Gastroesophageal sphincter (tissue), 3 donors: Measurements from ENCODE around the gene APCDD1L.

Experiments used
- EP300 ChIP-seq: sonication (generic); formaldehyde crosslinking; IDR thresholded peaks from one replicate; pipeline ENCODE4 v1.6.1; 2017; ENCODE audit warnings: antibody characterized with exemption, mild to moderate bottlenecking
- POLR2A ChIP-seq, 2 donors: fragments of 450-650 bp; IDR thresholded peaks; one replicate each; pipeline ENCODE4 v1.6.1; 2017; ENCODE audit warnings: antibody characterized with exemption in 2 of 2, mild to moderate bottlenecking in 2 of 2, moderate library complexity in 1 of 2
- POLR2AphosphoS5 ChIP-seq: sonication (generic); formaldehyde crosslinking; IDR thresholded peaks from one replicate; pipeline ENCODE4 v1.6.1; 2017; ENCODE audit warnings: antibody characterized with exemption
- TF ChIP-seq, protein P1 (sequence below), 4 experiments: fragments of 200-600 bp in 2 of 4; fragments of 450-650 bp in 2 of 4; sonication (generic) in 1 of 4; IDR thresholded peaks; one replicate each; pipeline ENCODE4 v1.5.1; 2017 to 2019; ENCODE audit warnings: antibody characterized with exemption in 4 of 4, mild to moderate bottlenecking in 2 of 4, moderate library complexity in 2 of 4

DNA sequence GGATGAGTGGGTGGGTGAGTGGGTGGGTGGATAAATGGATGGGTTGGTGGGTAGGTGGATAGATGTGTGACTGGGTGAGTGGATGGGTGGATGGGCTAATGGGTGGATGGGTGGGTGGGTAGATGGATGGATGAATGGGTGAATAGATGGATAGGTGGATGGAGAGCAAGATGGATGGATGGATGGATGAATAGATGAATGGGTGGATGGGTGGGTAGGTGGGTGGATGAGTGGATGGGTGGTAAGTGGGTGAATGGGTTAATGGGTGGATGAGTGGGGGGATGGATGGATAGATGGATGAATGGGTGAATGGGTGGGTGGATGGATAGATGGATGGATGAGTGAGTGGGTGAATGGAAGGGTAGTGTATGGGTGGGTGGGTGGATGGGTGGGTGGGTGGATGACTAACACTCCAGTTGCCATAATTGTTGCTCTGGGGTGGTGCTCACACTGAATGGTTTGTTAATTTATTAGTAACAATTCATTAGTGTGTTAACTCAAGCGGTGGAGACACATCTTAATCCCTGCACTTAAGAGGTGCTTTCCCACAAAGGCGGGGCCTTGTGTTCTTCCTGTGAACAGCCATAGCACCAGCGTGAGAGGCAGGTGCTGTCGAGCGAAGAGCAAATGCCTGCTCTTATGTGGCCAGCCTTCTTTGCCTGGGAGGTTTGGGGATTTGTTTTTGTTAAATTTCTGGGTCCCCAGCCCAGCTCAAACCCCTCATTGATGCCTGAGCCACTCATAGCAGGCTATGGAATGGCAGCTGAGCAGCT, 4.9 kb upstream of the APCDD1L start:
- TF ChIP-seq, protein P1, sequence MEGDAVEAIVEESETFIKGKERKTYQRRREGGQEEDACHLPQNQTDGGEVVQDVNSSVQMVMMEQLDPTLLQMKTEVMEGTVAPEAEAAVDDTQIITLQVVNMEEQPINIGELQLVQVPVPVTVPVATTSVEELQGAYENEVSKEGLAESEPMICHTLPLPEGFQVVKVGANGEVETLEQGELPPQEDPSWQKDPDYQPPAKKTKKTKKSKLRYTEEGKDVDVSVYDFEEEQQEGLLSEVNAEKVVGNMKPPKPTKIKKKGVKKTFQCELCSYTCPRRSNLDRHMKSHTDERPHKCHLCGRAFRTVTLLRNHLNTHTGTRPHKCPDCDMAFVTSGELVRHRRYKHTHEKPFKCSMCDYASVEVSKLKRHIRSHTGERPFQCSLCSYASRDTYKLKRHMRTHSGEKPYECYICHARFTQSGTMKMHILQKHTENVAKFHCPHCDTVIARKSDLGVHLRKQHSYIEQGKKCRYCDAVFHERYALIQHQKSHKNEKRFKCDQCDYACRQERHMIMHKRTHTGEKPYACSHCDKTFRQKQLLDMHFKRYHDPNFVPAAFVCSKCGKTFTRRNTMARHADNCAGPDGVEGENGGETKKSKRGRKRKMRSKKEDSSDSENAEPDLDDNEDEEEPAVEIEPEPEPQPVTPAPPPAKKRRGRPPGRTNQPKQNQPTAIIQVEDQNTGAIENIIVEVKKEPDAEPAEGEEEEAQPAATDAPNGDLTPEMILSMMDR (IDR thresholded peaks at IDR 0.05) = no peak
- TF ChIP-seq POLR2A (IDR thresholded peaks at IDR 0.05) (no peak), EP300 (no peak), POLR2AphosphoS5 (no peak)
